Liver (tissue), 9 donors: ENCODE data around the gene COLEC12. TPM values are rescaled to one million over a fixed set of nuclear protein-coding genes. Genes with fewer than 3 reads are reported as not detected.

ENCODE experiments used
- DNase-seq: peaks from one replicate; pipeline ENCODE4 v3.0.0-alpha.2; 2017; ENCODE audit warnings: low spot score
- H3K27ac ChIP-seq, 2 donors: one replicate each; pipeline ENCODE4 v1.7.0; 2013; ENCODE audit warnings: inconsistent platforms in 2 of 2, low read length in 2 of 2, control low read depth in 1 of 2, low read depth in 1 of 2, mild to moderate bottlenecking in 1 of 2
- H3K27me3 ChIP-seq, 4 donors: one replicate each; pipeline versions ENCODE4 v1.6.1 to v1.7.0; 2013; ENCODE audit warnings: low read length in 3 of 4, inconsistent platforms in 1 of 4, mild to moderate bottlenecking in 1 of 4, moderate library complexity in 1 of 4; ENCODE audit not compliant: control insufficient read depth in 4 of 4, insufficient read depth in 4 of 4
- H3K36me3 ChIP-seq, 4 donors: one replicate each; pipeline versions ENCODE4 v1.6.1 to v1.7.0; 2013; ENCODE audit warnings: low read length in 3 of 4, mild to moderate bottlenecking in 3 of 4, low read depth in 1 of 4, moderate library complexity in 1 of 4; ENCODE audit not compliant: control insufficient read depth in 4 of 4, insufficient read depth in 3 of 4
- H3K4me1 ChIP-seq, 4 donors: one replicate each; pipeline versions ENCODE4 v1.6.1 to v1.7.0; 2013; ENCODE audit warnings: low read length in 3 of 4, mild to moderate bottlenecking in 3 of 4, moderate library complexity in 1 of 4; ENCODE audit not compliant: control insufficient read depth in 4 of 4, insufficient read depth in 4 of 4
- H3K4me3 ChIP-seq, 3 donors: one replicate each; pipeline versions ENCODE4 v1.6.1 to v1.7.0; 2013; ENCODE audit warnings: low read length in 3 of 3, control low read depth in 1 of 3, low read depth in 1 of 3, mild to moderate bottlenecking in 1 of 3
- H3K9ac ChIP-seq, 2 donors: one replicate each; pipeline ENCODE4 v1.7.0; 2013; ENCODE audit warnings: low read length in 2 of 2, mild to moderate bottlenecking in 2 of 2, moderate library complexity in 2 of 2, control low read depth in 1 of 2, low read depth in 1 of 2
- H3K9me3 ChIP-seq, 4 donors: one replicate each; pipeline versions ENCODE4 v1.6.1 to v1.7.0; 2013; ENCODE audit warnings: low read length in 3 of 4; ENCODE audit not compliant: control insufficient read depth in 4 of 4
- GABPA ChIP-seq, 2 donors: IDR thresholded peaks in 1 of 2; conservative IDR thresholded peaks in 1 of 2; 2 replicates each; pipeline ENCODE4 v1.6.1; 2016; ENCODE audit warnings: antibody characterized with exemption in 2 of 2, mild to moderate bottlenecking in 1 of 2, moderate library complexity in 1 of 2
- HNF4A ChIP-seq, 2 donors: conservative IDR thresholded peaks; 2 replicates each; pipeline ENCODE4 v1.6.1; 2016; ENCODE audit warnings: antibody characterized with exemption in 2 of 2, mild to moderate bottlenecking in 2 of 2
- NR2F2 ChIP-seq: IDR thresholded peaks from 2 replicates; pipeline ENCODE4 v1.6.1; 2016; ENCODE audit warnings: antibody characterized with exemption
- RXRA ChIP-seq, 2 donors: IDR thresholded peaks; 2 replicates each; pipeline ENCODE4 v1.6.1; 2017 to 2018; ENCODE audit warnings: antibody characterized with exemption in 2 of 2, mild to moderate bottlenecking in 1 of 2
- TAF1 ChIP-seq: conservative IDR thresholded peaks from 2 replicates; pipeline ENCODE4 v1.6.1; 2016; ENCODE audit warnings: antibody characterized with exemption, mild to moderate bottlenecking
- WGBS: extraction: QIAGEN DNeasy Blood & Tissue Kit; methylation state at CpG from one replicate; pipeline ENCODE4 v1.1.7; 2013; 5-methylcytosine and 5-hydroxymethylcytosine counted together
- polyA plus RNA-seq, 2 donors: library from polyadenylated mRNA; stranded (reverse) in 1 of 2; unstranded in 1 of 2; fragments of 200-250 nt in 1 of 2; fragments of >200 nt in 1 of 2; fragmentation: Nextera tagmentation in 1 of 2; extraction: Ambion mirVana in 1 of 2; gene quantifications; one replicate each; pipeline versions ENCODE4 v1.2.1 to v1.2.3, GENCODE V29; 2013 to 2015
- total RNA-seq, 2 donors: library from RNA; depleted of rRNA; stranded (reverse); fragments of >200 nt; gene quantifications; one replicate each; pipeline ENCODE4 v1.2.3, GENCODE V29; 2014
- TF ChIP-seq, protein P1 (sequence below): IDR thresholded peaks from 2 replicates; pipeline ENCODE4 v1.6.1; 2016; ENCODE audit warnings: antibody characterized with exemption
- TF ChIP-seq, protein P2 (sequence below): IDR thresholded peaks from 2 replicates; pipeline ENCODE4 v1.6.1; 2016; ENCODE audit warnings: antibody characterized with exemption
- donor health status: healthy.
- donor health status: healthy.
- donor health status: healthy.
- donor health status: healthy.
- donor health status: healthy.

Gene COLEC12
- total and polyA plus RNA-seq, 4 donors, result 0.03 to 1.6 (median 0.28) TPM

DNA sequence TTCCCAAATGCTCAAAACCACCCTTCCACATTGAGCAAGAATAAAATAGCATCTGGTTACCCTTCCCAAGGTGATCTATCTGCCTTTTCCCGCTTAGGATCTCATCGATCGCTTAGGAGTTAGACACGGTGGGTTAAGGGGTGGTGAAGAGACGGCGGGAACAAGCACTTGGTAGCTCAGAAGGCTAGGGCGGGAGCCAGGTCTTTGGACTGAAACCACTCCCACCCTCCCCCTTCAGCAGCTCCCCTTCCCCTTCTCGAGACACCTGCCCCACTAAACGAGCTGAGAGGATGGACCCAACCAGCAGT, 233.2 kb downstream of the COLEC12 start:
- DNase-seq, result no peak
- peak overlapping the region; percentile 21 to 91 for H3K9ac ChIP-seq
- H3K27me3 ChIP-seq, result no peaks in the 10 kb centered on the region
- peak overlapping the region; percentile 77 to 97 (median 85) for H3K4me3 ChIP-seq
- WGBS, result 1% methylated on average over 9 of the region's 9 CpGs
- no peaks in the 10 kb centered on the region for H3K9me3 ChIP-seq
- H3K27ac ChIP-seq, result peak overlapping the region; percentile 83 to 97
- peaks cover 0 to 17% (median 8%) of the 10 kb centered on the region in 4 donors for H3K36me3 ChIP-seq
- H3K4me1 ChIP-seq, result peaks cover 2 to 22% (median 13%) of the 10 kb centered on the region in 4 donors
- no peak for TF ChIP-seq GABPA (IDR thresholded peaks at IDR 0.05 in 1 of 2, conservative IDR thresholded peaks at IDR 0.05 in 1 of 2)
- TF ChIP-seq TAF1, result no peak
- TF ChIP-seq, protein P1, sequence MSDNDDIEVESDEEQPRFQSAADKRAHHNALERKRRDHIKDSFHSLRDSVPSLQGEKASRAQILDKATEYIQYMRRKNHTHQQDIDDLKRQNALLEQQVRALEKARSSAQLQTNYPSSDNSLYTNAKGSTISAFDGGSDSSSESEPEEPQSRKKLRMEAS, result no peak
- no peak for TF ChIP-seq HNF4A (conservative IDR thresholded peaks at IDR 0.05)
- no peak for TF ChIP-seq NR2F2
- TF ChIP-seq, protein P2, sequence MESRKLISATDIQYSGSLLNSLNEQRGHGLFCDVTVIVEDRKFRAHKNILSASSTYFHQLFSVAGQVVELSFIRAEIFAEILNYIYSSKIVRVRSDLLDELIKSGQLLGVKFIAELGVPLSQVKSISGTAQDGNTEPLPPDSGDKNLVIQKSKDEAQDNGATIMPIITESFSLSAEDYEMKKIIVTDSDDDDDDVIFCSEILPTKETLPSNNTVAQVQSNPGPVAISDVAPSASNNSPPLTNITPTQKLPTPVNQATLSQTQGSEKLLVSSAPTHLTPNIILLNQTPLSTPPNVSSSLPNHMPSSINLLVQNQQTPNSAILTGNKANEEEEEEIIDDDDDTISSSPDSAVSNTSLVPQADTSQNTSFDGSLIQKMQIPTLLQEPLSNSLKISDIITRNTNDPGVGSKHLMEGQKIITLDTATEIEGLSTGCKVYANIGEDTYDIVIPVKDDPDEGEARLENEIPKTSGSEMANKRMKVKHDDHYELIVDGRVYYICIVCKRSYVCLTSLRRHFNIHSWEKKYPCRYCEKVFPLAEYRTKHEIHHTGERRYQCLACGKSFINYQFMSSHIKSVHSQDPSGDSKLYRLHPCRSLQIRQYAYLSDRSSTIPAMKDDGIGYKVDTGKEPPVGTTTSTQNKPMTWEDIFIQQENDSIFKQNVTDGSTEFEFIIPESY, result no peak
- no peak for TF ChIP-seq RXRA (IDR thresholded peaks at IDR 0.05)

Other genes with a start within 250 kb of the COLEC12 start
- 10 to 100 TPM; 30.4 to 30.5 TPM for gene THOC1, start 232.7 kb downstream of the COLEC12 start, total RNA-seq
- gene THOC1, start 232.7 kb downstream of the COLEC12 start, polyA plus RNA-seq, result 10 to 100 TPM in 1 of 2 donors, 1 to 10 TPM in 1; 5.2 to 13.5 TPM
- not detected for gene CETN1, start 79.7 kb upstream of the COLEC12 start, total RNA-seq
- not detected for gene CETN1, start 79.7 kb upstream of the COLEC12 start, polyA plus RNA-seq
- gene CLUL1, start 96.3 kb upstream of the COLEC12 start, total RNA-seq, result not detected
- gene CLUL1, start 96.3 kb upstream of the COLEC12 start, polyA plus RNA-seq, result under 1 TPM; 0.09 to 0.31 TPM
- gene TYMS, start 157.0 kb upstream of the COLEC12 start, total RNA-seq, result 10 to 100 TPM in 1 of 2 donors, under 1 TPM in 1; 0.25 to 77.4 TPM
- 1 to 10 TPM; 1.7 to 9.0 TPM for gene TYMS, start 157.0 kb upstream of the COLEC12 start, polyA plus RNA-seq
- gene ENOSF1, start 211.9 kb upstream of the COLEC12 start, total RNA-seq, result 10 to 100 TPM; 34.0 to 96.1 TPM
- gene ENOSF1, start 211.9 kb upstream of the COLEC12 start, polyA plus RNA-seq, result 10 to 100 TPM; 45.9 to 61.4 TPM